Mammary epithelial cell (primary cell): ENCODE data around the gene COL5A1.

Experiments used
- EZH2 ChIP-seq: IDR thresholded peaks from 2 replicates; pipeline ENCODE4 v1.6.1; 2012; ENCODE audit warnings: low read length, inconsistent platforms, borderline replicate concordance
- TF ChIP-seq, protein P1 (sequence below), 2 donors: IDR thresholded peaks in 1 of 2; conservative IDR thresholded peaks in 1 of 2; 2 replicates each; pipeline ENCODE4 v1.5.1; 2011 to 2012; ENCODE audit warnings: inconsistent platforms in 2 of 2, low read length in 2 of 2, mild to moderate bottlenecking in 2 of 2, control low read depth in 1 of 2, low read depth in 1 of 2; ENCODE audit not compliant: insufficient read depth in 1 of 2; ENCODE audit errors: extremely low read depth in 1 of 2

GRCh38 chr9:134816264-134816663 is 174.7 kb downstream of the COL5A1 start:
- TF ChIP-seq, protein P1, sequence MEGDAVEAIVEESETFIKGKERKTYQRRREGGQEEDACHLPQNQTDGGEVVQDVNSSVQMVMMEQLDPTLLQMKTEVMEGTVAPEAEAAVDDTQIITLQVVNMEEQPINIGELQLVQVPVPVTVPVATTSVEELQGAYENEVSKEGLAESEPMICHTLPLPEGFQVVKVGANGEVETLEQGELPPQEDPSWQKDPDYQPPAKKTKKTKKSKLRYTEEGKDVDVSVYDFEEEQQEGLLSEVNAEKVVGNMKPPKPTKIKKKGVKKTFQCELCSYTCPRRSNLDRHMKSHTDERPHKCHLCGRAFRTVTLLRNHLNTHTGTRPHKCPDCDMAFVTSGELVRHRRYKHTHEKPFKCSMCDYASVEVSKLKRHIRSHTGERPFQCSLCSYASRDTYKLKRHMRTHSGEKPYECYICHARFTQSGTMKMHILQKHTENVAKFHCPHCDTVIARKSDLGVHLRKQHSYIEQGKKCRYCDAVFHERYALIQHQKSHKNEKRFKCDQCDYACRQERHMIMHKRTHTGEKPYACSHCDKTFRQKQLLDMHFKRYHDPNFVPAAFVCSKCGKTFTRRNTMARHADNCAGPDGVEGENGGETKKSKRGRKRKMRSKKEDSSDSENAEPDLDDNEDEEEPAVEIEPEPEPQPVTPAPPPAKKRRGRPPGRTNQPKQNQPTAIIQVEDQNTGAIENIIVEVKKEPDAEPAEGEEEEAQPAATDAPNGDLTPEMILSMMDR (conservative IDR thresholded peaks at IDR 0.05 in 1 of 2, IDR thresholded peaks at IDR 0.05 in 1 of 2; ENCODE audit: extremely low read depth in 1 of 2, insufficient read depth in 1 of 2, low read depth in 1 of 2, low read length in 2 of 2), result no peak
- TF ChIP-seq EZH2, result no peak
